Measurements from ENCODE around the gene ZRSR2.
"Not testable (repeated sequence)": the region's sequence is repeated elsewhere in the genome, so short reads cannot be mapped to it uniquely, and the experiment has no call there.

Gene ZRSR2

DNA sequence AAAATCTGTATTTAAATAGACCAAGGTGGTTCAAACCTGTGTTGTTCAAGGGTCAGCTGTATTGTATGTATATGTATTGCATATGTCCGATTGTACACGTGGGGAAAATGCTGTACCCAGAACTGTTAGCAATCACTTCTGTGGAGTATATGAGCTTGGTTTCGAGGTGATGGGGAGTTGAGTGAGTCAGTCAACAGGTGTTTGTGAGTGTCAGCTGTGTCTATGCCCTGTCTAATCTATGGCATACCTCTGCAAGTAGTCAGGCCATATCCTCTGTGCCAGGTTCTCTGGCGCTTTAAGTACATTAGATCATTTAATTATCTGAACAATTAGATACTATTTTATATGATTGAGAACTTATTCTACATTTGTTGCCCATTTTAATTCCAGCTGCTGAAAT, 7.4 kb downstream of the ZRSR2 start:
- DNase-seq (ENCODE audit: insufficient read length, low spot score) (no peak), FAIRE-seq (no peak)

DNA sequence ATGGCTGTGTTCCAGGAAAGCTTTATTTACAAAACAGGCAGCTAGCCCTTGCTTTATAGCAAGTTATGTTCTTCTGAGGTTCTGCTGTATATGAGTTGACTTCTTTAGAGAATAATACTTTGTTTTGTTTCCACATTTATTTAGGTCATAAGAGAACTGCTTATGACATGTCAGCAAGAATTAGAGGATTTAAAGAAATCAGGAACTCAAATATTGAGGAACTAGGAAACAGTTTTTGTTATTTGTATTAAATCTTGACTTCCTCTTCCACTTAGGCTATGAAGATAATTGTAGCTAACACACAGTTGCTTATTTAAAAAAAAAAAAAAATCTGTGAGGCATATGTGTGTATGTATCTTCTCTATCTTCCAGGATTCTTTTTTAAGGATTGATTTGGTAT, 14.3 kb downstream of the ZRSR2 start:
- FAIRE-seq (no peak), DNase-seq (ENCODE audit: insufficient read length, low spot score) (no peak)

DNA sequence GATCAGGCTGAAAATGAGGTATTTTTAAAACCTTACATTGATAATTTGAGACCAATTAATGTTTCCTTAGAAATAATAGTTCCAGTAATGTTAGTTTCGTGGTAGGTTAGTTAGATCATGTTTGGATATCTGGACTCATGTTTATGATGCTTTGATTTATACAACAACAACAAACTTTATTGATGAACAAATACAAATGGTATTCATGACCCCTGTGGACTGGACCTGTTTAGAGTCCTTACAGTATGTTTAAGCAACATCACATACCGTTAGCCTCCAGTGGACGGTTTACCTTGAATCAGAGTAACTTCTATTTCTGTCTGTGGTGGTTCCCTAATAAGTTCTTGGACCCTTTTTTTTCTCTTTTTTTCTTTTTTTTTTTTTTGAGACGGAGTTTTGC, 18.0 kb downstream of the ZRSR2 start:
- no peak for FAIRE-seq
- DNase-seq (ENCODE audit: insufficient read length, low spot score): no peak

DNA sequence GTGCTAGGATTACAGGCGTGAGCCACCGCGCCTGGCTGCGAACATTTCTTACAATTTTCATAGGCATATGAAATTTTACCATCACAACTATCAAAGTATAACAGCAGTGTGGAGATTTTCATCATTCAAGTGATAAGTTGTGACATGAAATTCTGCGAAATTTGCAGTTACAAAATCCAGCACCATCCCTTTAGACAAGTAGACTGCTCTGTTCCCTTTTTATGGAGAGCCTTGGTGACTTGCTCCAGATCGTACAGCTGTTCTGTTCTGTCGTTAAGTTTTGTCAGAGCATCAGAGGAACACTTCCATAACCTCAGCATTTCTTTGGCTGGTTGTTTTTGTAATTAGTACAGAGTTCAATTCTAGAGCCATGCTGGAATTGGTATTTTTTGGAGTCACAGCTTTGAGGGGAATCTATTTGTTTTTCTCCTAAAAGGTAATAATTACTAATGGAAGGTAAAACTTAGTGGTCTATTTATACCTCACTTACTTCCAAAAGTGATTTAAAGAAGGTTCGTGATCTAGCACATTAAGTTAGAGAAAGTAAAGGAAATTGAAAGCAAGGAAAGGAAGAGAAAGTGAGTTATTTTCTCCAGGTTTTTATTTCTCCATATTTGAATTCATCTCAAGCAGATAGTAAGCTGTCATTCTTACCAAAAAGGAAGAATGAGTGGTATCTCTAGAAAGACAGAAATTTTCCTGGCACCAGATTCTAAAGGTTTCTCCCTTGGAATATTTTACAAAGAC, 22.1 kb downstream of the ZRSR2 start:
- DNase-seq (ENCODE audit: insufficient read length, low spot score) (no peak), FAIRE-seq (no peak)

DNA sequence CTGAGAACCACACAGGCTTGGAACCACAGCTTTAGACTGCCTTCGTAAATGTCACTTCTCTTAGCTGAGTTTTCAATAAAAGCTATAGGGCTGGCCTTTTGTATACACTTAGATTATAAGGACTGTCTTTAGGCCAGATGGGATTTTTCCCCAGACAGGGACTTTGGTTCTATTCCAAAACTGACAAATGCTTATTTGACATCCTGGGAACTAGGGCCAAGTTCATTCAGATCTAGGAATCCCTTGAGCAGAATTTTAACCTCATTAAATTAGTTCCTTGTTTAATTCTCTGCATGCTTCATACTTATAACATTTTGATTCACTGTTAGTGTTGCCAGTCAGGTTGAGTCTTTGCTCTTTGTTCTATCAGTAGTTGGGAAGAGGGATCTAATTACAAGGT, 23.1 kb downstream of the ZRSR2 start:
- DNase-seq (ENCODE audit: insufficient read length, low spot score) (no peak), FAIRE-seq (no peak)

DNA sequence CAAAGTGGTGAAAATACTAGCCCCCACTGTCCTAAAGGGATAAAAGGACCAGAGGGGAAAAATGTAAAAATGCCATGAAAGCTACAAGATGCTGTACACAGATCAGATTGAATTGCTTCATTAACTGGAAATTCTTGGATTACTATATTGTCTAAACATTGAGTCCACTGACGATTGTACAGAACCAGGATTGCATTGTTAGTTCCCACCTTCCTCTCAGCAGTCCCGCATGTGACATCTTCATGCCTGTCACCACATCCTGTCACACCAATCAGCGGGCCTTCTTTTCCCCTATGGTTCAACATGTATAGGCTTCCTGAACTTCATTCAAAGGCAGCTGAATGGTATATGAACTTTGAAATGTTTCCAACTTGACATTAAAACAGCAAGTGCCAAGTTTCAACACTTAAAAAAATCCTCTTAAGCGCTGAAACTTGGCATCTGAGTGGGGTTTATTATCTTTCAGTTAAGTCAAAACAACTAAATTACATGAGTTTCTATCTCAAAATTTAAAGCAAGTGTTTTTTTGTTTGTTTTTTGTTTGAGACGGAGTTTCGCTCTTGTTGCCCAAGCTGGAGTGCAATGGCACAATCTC, 24.6 kb downstream of the ZRSR2 start:
- DNase-seq (ENCODE audit: insufficient read length, low spot score) (no peak), FAIRE-seq (no peak)

DNA sequence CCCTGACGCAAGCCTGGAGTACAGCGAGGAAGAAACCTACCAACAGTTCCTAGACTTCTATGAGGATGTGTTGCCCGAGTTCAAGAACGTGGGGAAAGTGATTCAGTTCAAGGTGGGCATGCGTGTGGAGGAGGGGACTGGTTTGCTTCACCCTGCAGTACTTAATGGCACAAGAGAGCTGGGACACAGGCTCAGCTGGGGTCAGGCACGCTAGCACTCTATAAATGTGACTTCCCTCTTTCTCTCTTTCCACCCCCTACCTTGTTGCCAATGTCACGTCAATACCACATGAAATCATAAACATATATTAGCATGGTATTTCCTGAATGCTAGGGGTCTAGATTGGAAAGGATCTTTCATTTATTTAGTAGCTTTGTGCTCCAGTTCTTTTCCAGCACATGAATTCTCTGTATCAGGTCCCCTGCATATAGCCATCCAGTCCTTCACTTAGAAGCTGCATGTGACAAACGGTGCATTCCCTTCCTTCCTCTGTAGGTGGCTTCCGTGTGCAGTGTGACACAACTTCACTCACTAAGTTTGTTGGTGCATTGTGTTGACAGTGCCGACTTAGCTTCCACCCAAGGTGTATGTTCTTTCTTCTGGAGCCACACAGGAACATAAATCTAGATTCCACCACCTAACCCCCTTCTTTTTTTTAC, 25.6 kb downstream of the ZRSR2 start:
- FAIRE-seq (no peak), DNase-seq (ENCODE audit: insufficient read length, low spot score) (no peak)

DNA sequence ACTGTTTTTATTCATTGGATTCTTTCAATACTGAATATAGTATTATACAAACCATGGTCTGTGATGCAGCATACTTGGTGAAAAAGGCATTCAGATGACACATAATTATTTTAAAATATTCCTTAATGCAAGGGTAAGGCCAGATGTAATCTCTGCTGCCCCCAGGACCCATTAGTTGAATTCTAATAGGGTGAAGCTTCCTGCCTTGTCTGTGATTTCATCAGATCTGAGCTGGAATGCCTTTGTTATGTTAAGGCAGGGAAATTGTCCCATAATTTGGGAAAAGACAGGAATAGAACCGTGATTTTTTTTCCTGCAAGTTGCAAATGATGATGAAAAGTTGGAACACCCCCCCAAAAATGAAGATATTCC, 26.1 kb downstream of the ZRSR2 start:
- DNase-seq (ENCODE audit: insufficient read length, low spot score) (no peak), FAIRE-seq (no peak)

DNA sequence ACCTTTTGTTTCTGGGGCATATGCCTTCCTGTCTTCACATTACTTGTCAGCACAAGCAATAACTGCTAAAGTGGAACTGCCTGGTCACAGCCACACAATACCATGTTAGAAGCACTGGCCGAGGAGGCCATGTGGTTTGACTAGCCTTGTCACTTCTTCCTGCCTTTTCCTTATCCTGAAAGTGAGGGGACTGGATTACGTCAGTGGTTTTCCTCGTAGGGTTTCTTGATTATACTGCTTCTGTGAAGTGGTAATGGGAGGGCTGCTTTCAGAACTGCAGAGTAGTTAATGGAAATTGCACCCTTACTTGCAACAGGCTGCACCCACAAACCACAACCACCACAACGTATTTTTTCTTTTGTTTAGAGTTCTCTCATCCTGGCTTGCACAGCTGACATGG, 26.6 kb downstream of the ZRSR2 start:
- no peak for DNase-seq (ENCODE audit: insufficient read length, low spot score)
- FAIRE-seq: no peak

DNA sequence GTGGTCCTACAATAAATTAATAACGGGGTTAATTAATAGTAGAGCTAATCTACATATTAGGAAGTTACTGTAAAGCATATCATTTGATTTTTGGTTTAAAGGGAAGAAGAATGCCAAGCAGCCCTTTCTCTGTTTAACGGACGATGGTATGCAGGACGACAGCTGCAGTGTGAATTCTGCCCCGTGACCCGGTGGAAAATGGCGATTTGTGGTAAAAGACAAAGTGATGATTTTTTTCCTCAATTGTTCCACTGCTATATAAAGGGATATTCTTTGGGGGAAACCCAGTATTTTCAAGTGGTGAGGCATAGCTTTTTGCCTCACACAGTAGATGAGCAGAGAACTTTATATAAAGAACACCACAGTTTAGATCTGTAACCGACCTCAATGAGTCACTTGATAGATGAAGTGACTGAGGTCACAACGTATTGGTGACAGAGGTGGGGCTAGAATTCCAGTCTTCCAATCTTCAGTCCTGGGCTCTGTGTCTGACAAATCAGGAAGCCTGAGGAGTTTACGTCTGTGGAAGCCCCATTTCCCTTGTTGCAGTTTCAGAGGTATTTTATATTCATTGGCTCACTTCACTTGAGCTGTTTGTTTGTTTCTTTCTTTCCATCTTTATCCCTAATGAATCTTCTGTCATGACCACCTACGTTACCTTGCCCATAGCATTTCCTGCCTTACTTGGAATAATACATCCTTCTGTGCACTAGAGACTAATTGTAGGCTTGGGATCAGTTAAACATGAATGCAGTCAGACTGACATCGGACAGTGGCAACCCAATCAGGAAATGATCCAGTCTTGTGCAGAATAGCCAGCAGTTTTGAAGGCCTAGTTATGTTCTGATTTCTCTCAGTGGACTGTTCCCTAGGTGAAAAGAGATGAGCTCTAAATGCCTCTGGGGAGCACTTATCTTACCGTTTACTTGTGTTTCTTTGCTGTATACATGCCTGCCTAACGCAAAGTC, 30.1 kb downstream of the ZRSR2 start:
- DNase-seq (ENCODE audit: insufficient read length, low spot score) (no peak), FAIRE-seq (no peak)

DNA sequence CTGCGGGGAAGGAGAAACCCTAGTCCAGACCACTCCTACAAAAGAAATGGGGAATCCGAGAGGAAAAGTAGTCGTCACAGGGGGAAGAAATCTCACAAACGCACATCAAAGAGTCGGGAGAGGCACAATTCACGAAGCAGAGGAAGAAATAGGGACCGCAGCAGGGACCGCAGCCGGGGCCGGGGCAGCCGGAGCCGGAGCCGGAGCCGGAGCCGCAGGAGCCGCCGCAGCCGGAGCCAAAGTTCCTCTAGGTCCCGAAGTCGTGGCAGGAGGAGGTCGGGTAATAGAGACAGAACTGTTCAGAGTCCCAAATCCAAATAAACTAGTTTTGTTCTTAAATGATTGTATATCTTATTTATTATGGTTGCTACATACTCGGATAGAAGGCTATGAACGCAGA, 32.6 kb downstream of the ZRSR2 start:
- FAIRE-seq: no peak
- no peak for DNase-seq (ENCODE audit: insufficient read length, low spot score)

DNA sequence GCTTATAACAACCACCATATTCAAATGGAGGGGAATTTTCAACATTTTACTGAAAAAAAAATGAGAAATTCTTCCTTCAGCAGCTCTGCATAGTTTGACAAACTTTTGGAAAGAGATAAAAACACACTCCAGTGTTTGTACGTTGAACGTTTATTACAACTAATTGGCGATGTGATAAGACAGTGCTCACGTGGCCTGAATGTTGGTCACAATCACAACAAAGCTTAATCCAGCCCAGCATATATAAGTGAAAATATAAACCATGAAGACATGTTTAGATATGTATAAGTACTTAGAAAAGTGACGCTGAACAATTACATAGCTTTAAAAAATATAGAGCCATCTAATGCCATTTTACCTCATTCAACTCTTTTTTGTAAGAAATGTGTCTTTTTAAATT, 35.7 kb downstream of the ZRSR2 start:
- FAIRE-seq: no peak

DNA sequence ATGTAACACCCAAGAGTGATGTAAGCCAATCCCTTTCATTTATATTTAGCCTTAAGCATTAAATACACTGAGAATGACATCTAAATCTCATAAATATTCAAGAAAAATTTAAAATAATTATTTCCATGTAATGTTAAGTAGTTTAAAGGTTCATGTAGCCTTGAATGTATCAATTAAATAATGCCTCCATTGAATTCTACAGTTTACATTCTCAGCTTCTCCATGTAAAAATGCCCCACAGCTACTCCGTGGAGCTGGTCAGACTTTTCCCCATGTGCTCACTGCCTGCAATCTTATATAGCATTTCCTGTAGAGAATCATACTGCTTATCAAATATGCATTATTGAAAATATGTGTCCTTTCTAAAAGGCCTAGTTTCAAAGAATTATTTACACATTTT, 38.9 kb downstream of the ZRSR2 start:
- FAIRE-seq: no peak

More for the DNA sequence above, 35.7 kb downstream of the ZRSR2 start:
- no peak for DNase-seq (ENCODE audit: insufficient read length, low spot score)

DNA sequence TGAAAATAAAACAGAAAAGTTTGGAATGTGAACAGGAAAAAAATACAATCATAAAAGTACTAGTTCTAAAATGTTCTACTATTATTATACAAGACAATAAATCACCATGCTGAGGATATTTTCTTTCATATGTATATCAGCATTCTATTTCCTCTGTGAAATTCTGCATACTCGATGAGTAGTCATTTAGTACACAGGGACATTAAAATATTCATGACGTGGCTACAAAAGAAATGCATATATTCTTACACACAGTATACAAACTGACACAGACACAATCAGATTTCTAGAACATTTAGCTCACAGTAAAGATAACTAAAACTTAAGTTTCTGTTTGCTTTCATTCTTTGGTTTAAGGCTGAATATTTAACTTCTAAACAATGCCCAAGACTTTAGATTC, 41.1 kb downstream of the ZRSR2 start:
- DNase-seq (ENCODE audit: insufficient read length, low spot score): not testable (repeated sequence)
- FAIRE-seq: peak; percentile 80

More for the DNA sequence above, 38.9 kb downstream of the ZRSR2 start:
- no peak for DNase-seq (ENCODE audit: insufficient read length, low spot score)

DNA sequence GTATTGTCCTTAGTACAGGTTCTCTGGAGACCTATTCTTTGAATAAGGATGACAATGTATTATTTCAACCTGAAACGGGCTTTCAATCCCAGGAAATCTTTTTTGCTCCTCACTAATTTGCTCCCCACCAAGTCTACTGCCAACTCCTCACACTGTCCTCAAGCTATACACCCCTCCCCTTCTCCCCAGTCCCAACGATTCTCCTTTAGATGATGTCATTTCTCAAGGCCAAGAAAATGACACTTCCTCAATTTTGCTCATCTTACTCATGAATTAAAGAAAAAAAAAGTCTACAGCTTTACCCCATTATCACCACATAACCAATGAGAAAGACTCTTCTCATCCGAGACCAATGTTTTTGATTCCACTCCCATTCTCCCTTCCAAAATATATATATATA, 43.8 kb downstream of the ZRSR2 start:
- DNase-seq (ENCODE audit: insufficient read length, low spot score) (no peak), FAIRE-seq (no peak)

DNA sequence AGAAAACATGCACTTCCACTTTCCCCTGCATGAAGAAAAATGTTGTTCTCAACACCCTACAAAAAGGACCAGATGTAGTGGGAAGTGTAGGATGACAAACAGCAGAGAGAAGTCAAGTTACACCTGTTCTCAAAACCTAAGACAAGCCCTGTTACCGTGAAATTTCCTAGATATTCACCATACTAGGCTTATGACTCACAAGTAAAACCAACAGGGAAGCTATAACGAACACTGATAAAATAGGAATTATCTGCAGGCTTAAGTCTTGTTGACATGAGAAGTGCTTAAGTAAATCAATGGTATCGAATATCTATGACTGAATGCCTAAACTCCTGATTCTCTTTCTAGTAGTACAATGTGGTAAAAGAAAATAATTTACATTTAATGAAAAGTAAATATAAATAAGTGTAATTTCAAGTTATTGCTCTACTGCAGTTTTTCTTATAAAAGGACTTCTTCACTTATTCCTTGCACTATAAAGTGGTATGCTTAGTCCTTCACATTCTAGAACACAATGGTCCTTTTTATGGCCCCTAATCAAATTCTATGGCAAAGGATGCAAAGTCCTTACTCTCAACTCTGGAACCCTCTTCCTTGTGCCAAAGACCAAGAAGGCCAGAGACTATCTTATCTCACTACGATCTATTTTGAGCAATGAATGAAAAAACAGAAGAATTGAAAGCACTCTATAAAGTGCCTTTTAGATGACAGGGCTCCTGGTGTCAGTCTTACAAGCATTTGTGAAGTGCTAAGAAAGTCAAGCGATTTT, 44.7 kb downstream of the ZRSR2 start:
- DNase-seq (ENCODE audit: insufficient read length, low spot score) (no peak), FAIRE-seq (no peak)

DNA sequence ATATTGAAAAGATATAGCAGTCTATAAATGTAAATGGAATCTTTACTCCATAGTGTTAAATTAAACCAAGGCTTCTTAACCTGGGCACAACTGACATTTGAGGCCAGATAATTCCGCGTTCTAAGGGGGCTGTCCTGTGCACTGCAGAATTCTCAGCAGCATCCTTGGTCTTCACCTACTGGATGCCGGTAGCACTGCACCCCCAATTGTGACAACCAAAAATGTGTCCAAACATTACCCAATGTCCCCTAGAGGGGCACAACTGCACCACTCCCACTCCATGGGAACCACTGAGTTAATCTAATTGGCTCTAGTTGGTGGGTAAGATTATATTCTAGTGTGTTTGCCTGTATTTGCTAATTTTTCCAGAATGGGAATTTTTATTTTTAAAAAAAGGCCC, 47.7 kb downstream of the ZRSR2 start:
- no peak for FAIRE-seq
- DNase-seq (ENCODE audit: insufficient read length, low spot score): no peak

DNA sequence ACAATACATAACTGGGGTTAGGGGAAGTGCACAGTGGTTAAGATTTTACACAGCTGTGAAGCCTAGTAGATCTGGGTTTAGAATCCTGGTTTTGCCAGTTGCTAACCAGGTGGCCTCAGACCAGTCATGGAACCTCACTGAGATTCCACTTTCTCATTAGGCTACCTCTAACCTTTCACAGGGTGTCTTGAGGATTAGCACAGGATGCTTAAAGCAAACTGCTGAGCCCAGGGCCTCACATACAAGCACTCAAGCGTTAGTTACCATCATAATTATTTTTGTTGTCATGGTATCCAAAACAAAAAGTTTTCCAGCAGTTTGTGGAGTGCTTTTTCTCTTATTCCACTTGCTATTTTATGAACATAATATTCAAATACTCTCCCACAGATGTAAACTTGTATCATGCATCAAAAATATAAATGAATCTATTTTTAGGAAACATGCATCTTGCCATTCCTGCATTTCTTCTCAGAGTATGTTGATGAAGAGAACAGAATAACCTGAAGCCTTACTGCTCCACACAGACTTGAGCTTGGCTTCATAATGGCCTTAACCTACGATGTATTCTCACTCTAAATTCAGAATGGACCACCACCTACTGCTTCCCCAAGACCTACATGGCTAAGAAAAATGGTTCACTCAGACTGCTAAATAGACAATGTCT, 51.7 kb downstream of the ZRSR2 start:
- DNase-seq (ENCODE audit: insufficient read length, low spot score): no peak
- no peak for FAIRE-seq

DNA sequence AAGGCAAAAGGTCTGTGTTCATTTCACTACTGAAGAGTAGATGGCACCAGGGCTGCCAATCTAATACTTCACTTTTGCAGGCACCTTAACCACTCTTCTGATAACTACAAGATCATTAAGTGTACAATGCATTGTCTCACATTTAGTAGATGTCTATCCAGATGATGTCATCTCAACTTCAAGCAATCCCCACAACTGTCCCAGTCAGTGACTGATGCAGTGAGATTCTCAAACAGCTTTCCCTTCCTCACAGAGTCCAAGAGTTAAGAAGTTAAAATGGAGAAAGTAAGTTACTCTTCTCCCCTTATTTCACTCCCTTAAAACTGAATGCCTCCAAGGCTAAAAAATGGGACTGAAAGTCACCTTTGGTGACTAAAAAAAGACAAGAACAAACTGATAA, 53.7 kb downstream of the ZRSR2 start:
- no peak for FAIRE-seq
- DNase-seq (ENCODE audit: insufficient read length, low spot score): no peak

DNA sequence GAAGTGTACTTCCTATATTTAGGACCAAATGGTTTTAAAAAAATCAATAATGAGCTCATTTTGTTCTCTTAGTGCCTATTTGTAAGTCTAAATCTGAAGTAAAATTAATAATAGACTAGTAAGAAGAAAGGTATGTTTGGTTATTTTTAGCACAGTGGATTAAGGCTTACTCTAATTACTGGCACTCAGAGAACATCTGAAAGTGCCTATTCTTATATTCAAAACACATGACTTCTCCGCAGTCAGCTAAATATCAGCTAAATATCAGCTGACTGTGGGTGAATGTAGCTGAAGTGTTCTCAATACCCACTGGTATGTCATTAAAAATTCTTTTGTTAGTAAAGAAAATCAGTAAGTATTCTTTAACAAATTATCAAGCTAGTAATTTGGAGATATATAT, 58.3 kb downstream of the ZRSR2 start:
- no peak for DNase-seq (ENCODE audit: insufficient read length, low spot score)
- no peak for FAIRE-seq
